HG02642 (cell line): Measurements from ENCODE around the gene OR4C12.
"Not testable (repeated sequence)": the region's sequence is repeated elsewhere in the genome, so short reads cannot be mapped to it uniquely, and the experiment has no call there.

Experiments
- ATAC-seq: cut with Tn5 transposase; IDR thresholded peaks from one replicate; pipeline ENCODE4 v1.9.1; 2021; ENCODE audit warnings: mild to moderate bottlenecking; ENCODE audit not compliant: unreplicated experiment, poor library complexity

Gene OR4C12

GRCh38 chr11:49982435-49982834, at the start of gene OR4C12:
Gene OR4C12, minus strand, starts transcription at chr11:49982535. Its CDS starts 34 bp downstream, at chr11:49982501.
- ATAC-seq, result not testable (repeated sequence)

GRCh38 chr11:50030193-50030592, 47.9 kb upstream of the OR4C12 start:
- ATAC-seq, result no peak

- no peak for ATAC-seq
Measured at GRCh38 chr11:49995565-49995964, 13.2 kb upstream of the OR4C12 start.

- ATAC-seq, result not testable (repeated sequence)
Measured at GRCh38 chr11:49973439-49973838, 8.9 kb downstream of the OR4C12 start.

GRCh38 chr11:49952091-49952490, 30.2 kb downstream of the OR4C12 start, which contains the start of gene OR4C13:
Gene OR4C13, plus strand, starts transcription at chr11:49952391. Its CDS starts 32 bp downstream, at chr11:49952423.
- ATAC-seq, result no peak

GRCh38 chr11:49948701-49949100, 33.6 kb downstream of the OR4C12 start:
- ATAC-seq, result not testable (repeated sequence)
